HG03442 (cell line): Measurements from ENCODE around the gene SYCP1.
"Not testable (repeated sequence)": the region's sequence is repeated elsewhere in the genome, so short reads cannot be mapped to it uniquely, and the experiment has no call there.

ENCODE experiments used
- ATAC-seq: cut with Tn5 transposase; IDR thresholded peaks from one replicate; pipeline ENCODE4 v1.9.1; 2021; ENCODE audit warnings: mild to moderate bottlenecking, moderate library complexity; ENCODE audit not compliant: unreplicated experiment

SYCP1 gene, protein sequence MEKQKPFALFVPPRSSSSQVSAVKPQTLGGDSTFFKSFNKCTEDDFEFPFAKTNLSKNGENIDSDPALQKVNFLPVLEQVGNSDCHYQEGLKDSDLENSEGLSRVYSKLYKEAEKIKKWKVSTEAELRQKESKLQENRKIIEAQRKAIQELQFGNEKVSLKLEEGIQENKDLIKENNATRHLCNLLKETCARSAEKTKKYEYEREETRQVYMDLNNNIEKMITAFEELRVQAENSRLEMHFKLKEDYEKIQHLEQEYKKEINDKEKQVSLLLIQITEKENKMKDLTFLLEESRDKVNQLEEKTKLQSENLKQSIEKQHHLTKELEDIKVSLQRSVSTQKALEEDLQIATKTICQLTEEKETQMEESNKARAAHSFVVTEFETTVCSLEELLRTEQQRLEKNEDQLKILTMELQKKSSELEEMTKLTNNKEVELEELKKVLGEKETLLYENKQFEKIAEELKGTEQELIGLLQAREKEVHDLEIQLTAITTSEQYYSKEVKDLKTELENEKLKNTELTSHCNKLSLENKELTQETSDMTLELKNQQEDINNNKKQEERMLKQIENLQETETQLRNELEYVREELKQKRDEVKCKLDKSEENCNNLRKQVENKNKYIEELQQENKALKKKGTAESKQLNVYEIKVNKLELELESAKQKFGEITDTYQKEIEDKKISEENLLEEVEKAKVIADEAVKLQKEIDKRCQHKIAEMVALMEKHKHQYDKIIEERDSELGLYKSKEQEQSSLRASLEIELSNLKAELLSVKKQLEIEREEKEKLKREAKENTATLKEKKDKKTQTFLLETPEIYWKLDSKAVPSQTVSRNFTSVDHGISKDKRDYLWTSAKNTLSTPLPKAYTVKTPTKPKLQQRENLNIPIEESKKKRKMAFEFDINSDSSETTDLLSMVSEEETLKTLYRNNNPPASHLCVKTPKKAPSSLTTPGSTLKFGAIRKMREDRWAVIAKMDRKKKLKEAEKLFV

DNA sequence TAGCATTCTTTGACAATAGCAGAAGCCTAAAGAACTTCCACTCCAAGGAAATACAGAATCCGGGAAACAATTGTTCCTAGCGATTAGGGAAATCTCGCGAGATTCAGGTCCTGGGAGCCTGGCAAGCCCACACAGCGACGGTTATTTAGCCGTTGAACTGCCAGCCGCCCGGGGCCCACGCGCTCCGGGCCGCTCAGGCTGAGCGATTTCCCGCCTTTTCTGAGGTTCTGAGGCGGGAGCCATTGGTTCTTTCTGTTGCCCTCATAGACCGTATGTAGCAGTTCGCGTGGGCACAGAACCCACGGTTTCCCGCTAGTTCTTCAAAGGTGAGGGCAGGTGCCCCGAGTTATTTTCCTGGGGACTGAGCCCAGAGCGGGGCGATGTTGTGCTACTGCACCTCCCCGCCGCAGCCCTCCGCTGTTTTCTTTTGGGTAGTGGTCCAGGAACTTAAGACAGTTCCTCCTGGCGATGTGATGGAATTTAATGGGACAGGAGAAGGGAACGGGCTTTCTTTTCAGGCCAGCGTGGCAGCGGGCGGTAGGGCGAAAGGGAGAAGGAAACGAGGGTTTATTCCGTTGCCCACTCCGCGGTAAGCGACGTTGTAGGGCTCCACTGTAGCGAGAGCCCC, at the start of gene SYCP1:
Gene SYCP1 (plus strand): TSS at position 171 of the 628 bp plus-strand sequence. CDS start 602 bp downstream, outside the sequence.
- ATAC-seq: no peak

DNA sequence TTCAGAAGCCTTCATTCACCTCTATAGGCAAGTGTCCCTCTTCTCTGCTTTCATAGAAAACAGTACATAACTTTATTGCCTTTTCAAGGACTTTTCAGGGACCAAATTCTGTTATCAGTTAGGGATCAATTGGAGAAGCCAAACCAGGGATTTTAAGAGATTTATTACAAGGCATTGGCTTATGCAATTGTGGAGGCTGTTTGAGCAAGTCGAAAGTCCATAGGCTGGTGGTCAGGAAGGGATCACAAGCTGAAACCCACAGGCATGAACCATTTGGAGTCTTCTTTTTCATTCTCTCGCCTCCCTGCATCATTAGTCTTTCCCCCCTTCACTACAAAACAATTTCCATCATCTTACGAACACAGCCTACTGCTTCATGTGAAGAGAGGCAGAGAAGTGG, 34.8 kb upstream of the SYCP1 start:
- no peak for ATAC-seq

DNA sequence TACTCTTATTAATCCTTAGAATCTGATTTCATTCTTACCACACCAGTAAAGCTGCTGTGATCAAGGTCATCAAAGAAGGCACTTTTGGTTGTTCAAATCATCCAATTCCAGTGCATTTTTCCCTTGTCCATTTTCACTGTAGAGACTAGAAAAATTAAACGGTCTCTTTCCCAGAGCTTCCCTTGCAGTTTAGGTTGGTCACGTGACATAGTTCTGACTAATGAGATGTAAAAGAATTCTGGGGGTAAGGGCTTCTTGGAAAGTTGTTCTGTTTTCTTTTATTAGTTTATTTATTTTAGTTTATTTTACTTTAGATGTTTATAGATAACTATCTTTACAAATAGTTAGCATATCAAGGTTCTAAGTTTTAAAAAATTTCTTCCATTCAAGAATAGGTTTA, 34.3 kb upstream of the SYCP1 start:
- no peak for ATAC-seq

DNA sequence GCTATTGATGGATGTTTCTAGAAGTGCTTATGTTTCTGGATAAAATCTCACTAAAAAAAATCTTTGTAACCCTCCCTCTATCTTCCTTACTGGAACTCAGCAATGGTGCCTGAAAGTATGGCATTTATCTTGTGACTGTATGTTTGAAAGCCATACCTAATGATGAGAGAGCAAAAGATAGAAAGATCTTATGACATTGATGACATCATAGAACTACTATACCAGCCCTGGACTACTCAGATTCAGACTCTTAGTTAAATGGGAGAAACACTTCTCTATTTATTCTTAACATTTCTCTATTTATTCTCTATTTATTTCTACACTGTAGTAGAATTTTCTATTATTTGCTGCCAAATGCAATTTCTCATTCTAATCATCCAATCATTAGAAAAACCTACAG, 32.7 kb upstream of the SYCP1 start:
- no peak for ATAC-seq

DNA sequence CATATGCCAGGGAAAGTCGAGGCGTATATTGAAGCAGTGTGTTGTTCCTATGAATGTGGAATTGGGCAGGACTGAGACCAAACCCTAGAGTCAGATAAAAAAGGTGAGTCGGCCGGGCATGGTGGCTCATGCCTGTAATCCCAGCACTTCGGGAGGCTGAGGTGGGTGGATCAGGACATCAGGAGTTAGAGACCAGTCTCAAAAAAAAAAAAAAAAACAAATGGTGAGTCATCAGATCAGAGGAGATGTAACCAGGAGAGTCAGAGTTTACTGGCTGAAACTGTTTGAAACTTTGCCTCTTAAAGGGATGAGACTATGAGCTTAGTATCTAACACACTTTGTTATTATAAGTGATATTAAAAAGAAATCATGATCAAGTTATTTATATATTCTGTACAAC, 26.4 kb upstream of the SYCP1 start:
- no peak for ATAC-seq

DNA sequence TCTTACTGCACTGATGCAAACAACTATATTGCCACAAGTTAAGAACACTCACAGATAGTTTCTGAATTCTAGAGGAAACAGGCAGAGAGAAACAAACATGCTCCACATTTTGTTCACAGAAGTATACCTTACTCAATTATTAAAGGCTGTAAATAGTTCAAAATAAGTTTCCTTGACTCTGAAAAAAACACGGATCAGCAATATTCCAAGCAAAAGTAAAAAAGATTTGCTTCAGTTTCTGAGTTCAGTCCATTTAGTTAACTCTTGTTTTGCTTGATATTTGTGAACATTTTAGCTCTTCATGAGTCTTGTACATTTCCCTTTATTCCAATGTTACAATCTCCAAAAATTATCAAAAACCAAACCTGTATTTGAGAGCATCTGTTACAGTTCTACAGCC, 24.6 kb upstream of the SYCP1 start:
- not testable (repeated sequence) for ATAC-seq

DNA sequence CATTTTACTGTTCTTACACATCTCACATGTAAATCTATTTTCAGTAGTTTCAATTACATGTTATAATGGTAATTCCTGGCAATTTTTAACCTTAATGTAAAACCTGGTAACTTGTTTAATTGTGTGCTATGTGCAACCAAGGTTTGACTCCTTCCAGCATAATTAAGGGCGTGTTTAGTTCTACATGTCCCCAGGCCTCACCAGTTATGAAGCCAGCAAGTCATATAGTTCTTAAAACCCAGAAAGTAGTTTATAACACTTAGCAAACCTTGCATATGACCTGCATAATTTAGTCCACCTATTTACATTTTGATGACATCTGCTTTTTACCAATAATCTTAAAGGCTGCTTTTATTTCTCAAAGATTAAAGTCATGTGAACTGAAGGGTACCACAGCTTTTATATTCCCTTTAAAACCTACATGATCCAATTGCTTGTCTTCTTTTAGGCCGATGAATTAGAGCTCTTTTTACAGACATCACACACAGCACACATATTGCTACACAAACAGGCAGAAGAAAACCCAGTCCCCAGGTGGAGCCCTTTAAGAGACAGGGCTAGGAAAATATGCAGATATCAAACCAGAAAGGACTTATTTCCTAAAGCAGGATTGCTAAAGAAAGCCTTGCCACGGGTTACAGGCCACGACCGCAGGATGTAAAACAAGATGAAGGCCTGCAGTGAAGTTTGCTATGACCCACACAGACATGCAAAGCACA, 23.2 kb upstream of the SYCP1 start:
- no peak for ATAC-seq

DNA sequence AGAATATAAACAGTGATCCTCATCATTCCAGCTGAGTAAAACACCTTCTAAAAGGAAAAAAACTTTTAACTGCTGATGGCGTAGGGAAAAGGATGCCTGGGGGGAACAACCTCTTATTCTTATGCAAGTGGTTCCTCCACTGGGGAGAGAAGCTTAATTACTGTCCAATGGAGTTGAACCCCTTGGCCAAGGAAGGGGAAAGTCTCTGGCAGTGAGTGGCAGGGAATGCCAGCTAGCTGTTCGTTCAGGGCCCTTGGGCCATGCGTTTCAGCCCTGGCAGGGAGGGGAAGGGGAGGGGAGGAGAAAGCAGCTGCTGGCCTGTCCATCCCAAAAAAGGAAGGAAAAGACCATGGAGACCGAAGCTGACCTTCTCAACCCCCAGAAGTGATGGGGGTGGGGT, 22.6 kb upstream of the SYCP1 start:
- no peak for ATAC-seq

DNA sequence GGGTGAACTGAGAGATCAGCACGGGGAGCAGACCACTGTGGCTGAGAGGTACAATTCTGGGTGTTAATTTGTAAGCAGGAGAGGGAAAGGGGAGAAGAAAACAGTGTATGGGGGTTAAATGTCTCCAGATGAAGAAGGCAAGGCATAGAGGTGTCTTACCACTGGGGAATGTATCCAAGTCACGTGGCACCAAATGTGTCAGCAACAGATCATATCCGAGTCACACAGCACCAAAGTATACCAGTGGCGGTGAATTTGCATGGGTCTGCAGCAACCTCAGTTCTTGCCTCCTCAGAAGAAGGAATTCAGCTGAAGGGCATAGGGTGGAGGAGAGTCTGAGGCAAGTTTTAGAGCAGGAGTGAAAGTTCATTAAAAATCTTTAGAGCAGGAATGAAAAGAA, 21.2 kb upstream of the SYCP1 start:
- ATAC-seq: no peak

DNA sequence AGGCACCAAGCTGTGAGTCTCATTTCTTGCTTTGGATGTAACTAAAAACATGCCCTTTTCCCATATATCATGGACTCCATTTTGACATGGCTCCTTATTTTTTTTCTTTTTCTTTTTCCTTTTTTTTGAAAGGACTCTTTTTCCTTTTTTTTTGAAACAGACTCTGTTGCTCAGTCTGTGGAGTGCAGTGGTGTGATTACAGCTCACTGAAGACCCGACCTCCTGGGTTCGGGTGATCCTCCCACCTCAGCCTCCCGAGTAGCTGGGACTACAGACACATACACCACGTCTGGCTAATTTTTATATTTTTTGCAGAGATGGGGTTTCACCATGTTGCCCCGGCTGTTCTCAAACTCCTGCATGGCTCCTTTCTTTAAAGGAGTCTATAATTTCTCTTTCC, 10.4 kb upstream of the SYCP1 start:
- ATAC-seq: no peak

DNA sequence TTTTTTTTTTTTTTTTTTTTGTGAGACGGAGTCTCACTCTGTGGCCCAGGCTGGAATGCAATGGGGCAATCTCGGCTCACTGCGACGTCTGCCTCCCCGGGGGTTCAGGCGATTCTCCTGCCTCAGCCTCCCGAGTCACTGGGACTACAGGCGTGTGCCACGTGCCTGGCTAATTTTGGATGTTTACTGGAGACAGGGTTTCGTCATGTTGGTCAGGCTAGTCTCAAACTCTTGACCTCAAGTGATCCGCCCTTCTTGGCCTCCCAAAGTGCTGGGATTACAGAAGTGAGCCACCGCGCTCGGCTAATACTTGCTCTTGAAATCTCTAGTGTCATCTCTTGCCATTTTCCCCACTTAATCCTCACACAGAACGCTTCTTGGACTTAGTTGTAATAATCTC, 1.1 kb upstream of the SYCP1 start:
- no peak for ATAC-seq

DNA sequence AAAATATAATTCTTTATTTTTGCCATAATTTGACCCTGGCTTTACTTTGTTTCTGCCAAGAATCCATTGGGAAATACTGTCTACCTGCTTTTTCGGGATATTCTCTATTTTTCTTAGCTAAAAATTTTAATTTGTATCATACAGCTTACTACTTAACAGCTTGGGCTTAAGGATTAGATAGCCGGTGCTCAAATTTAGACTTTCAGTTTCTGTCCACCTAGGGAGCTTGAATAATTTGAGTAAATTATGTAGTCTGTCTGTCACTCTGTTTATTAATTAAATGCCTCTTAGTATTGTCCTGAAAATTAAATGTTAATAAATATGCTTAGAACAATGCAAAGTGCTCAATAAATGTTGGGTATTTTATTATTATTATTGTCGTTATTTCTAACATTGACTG, 6.7 kb downstream of the SYCP1 start:
- no peak for ATAC-seq

DNA sequence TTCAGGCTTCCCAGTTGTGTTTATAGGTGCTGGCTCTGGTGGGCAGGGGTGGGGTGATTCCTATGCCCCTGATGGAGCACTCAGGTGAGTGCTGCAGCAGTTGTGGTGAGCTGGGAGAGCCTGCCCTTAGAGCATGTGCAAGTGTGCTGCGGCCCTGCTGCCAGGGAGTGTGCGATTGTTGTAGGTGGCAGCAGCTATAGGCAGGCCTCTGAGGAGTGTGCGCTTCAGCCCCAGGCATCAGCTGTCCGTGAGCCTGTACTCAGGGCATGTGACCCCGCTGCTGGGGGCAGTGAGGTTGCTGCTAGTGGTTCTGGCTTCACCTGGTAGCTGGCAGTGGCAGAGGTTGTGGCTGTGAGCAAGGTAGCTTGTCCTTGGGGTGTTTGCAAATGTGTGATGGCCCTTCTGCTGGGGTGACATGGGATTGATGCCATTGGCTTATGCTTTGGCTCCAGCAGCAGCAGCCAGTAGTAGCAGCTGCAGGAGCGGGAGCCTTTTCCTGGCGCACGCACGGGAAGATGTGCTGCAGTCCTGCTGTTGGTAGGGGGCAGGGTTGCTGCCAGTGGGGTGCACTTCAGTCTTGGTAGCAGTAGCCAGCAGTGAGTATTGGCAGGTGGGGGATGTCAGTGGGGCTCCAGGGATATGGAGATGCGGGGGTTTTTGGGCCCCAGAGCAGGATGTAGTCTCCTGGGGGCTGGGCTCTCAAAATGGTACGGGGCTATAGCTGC, 37.7 kb downstream of the SYCP1 start:
- no peak for ATAC-seq

DNA sequence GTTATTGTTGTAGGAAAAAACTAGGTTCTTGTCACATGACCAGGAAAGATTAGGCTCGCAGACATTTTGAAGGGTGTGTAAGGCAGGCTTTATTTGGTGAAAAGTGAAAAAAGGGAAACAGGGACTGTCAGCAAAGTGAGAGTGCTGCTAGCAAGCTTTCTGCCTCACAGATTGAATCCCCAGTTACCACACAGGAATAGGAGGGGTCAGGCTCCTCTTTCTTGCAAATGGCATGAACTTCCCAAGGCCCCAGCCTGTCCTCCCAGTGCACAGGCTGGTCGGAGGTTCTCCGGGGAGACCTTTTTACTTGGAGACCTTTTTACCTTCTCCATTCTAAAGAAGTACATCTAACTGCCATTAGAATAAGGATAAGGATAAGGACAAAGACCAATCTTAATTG, 42.1 kb downstream of the SYCP1 start:
- no peak for ATAC-seq

DNA sequence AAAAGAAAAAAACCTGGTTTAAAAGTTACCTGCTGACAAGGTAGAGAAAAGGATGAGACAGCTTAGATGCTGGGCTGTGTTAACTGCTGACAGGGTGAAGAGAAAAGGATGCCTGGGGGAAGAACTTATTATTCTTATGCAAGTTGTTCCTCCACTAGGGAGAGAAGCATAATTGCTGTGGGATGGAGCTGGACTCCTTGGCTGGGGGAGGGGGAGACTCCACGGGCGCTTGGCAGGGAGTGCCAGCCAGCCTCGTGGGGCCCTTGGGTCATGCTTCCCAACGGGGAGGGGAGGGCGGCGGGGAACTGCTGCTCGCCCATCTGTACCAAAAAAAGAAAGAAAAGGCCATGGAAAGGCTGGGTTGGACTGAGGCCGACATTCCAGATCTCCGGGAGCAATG, 47.2 kb downstream of the SYCP1 start:
- no peak for ATAC-seq

DNA sequence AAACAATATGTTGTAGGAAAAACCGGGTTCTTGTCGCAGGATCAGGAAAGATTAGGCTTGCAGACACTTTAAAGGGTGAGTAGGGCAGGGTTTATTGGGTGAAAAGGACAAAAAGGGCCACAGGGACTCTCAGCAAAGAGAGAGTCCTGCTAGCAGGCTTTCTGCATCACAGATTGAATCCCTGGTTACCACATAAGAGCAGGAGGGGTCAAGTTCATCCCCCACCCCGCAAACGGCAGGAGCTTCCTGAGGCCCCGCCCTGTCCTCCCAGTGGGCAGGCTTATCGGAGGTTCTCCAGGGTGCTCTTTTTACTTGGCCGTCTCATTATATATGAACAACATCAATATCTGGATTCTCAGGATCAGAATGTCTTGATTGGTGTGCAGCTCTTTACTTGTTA, 47.7 kb downstream of the SYCP1 start:
- no peak for ATAC-seq

DNA sequence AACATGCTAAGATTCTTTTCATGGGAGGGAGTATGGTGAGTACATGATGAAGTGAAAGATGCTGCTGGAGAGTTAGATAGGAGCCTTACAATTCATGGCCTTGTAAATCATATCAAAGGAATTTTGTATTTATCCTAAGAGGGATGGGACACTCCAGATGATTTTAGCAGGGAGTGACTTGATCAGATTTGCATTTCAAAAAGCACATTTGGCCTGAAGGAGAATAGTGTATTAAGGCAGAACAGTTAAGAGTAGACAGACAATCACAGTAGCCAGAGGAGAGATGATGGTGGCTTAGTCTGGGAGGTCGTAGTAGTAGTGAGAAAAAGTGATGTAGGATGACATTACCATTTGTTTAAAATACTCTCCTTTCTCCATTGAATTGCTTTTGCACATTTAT, 48.8 kb downstream of the SYCP1 start:
- no peak for ATAC-seq

DNA sequence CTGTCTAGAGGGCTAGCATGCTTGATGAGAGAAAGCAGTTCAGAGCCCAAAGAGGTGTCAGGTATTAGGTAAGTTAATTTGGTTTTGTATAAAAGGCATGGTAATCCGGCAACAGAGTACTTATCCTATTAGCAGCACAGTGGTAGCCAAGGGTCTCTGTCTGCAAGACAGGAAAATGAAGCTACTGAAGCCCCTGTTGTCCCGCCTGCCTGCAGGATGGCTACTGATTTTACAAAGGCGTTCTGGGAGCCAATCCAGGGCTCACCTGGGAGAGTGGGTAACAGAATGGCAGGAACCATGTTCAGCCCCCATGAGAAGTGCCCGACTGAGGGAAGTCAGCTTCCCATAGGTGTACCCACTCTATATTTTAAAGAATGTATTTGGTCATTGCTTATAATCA, 61.1 kb downstream of the SYCP1 start:
- not testable (repeated sequence) for ATAC-seq

DNA sequence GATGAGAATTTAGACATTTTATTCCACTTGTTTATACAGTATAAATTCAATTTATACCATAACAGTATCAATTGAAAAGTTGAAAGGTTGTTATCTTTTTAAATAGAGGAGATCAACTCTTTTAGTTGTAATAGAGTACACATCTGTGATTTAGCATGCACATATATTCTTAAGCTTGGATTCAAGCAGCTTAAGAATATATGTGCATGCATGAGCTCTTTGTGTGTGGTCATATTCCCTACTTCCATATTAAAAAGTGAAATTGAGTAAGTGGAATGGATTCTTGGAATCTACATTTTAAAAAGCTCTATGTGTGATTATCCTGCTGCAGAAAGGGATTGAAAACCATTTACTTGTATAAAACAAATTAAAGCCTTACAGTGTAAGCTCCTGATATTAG, 71.9 kb downstream of the SYCP1 start:
- no peak for ATAC-seq

DNA sequence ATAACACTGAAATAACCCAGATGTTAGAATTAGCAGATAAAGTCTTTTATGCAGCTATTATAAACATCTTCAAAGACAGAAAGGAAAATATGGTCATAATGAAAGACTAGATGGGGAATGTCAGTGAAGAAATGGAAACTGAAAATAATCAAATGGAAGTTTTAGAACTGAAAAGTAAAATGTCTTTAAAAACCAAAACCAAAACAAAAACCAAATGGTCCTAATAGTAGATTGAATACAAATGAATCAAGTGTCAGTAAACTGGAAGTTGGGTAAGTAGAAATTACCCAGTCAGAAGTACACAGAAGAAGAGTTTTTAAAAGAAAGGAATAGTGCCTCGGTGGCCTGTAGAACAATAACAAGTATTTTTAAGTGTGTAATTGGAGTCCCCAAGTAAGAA, 72.7 kb downstream of the SYCP1 start:
- ATAC-seq: no peak
